GM18505 (cell line): ENCODE measurements around the gene ERGIC1.
A peak's percentile ranks its signal among the peaks of the same experiment; 100 is the strongest.
"Not testable (repeated sequence)": the region's sequence is repeated elsewhere in the genome, so short reads cannot be mapped to it uniquely, and the experiment has no call there.

Experiments used
- ATAC-seq: cut with Tn5 transposase; IDR thresholded peaks from one replicate; pipeline ENCODE4 v1.9.1; 2021; ENCODE audit not compliant: unreplicated experiment
- POLR2A ChIP-seq: IDR thresholded peaks from 4 replicates; pipeline ENCODE4 v1.6.1; 2011; ENCODE audit warnings: borderline replicate concordance; ENCODE audit not compliant: insufficient read depth, insufficient read length; ENCODE audit errors: extremely low read depth

The ERGIC1 gene, protein sequence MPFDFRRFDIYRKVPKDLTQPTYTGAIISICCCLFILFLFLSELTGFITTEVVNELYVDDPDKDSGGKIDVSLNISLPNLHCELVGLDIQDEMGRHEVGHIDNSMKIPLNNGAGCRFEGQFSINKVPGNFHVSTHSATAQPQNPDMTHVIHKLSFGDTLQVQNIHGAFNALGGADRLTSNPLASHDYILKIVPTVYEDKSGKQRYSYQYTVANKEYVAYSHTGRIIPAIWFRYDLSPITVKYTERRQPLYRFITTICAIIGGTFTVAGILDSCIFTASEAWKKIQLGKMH

GRCh38 chr5:172833686-172834414 is at the start of gene ERGIC1:
Gene ERGIC1 (plus strand): TSS chr5:172834251. CDS start chr5:172834414, 163 bp downstream.
- peak; percentile 67 for ATAC-seq
- peak; percentile 71 for TF ChIP-seq POLR2A

- ATAC-seq, result no peak
- TF ChIP-seq POLR2A, result no peak
These were observed 48.5 kb upstream of the ERGIC1 start for GRCh38 chr5:172785429-172786088.

- TF ChIP-seq POLR2A, result no peak
- no peak for ATAC-seq
These were observed 47.2 kb upstream of the ERGIC1 start for GRCh38 chr5:172786736-172787462.

- ATAC-seq, result not testable (repeated sequence)
These were observed 46.5 kb upstream of the ERGIC1 start for GRCh38 chr5:172787538-172787937.

- no peak for TF ChIP-seq POLR2A
- ATAC-seq, result no peak
These were observed 45.0 kb upstream of the ERGIC1 start for GRCh38 chr5:172788771-172789686.

DNA sequence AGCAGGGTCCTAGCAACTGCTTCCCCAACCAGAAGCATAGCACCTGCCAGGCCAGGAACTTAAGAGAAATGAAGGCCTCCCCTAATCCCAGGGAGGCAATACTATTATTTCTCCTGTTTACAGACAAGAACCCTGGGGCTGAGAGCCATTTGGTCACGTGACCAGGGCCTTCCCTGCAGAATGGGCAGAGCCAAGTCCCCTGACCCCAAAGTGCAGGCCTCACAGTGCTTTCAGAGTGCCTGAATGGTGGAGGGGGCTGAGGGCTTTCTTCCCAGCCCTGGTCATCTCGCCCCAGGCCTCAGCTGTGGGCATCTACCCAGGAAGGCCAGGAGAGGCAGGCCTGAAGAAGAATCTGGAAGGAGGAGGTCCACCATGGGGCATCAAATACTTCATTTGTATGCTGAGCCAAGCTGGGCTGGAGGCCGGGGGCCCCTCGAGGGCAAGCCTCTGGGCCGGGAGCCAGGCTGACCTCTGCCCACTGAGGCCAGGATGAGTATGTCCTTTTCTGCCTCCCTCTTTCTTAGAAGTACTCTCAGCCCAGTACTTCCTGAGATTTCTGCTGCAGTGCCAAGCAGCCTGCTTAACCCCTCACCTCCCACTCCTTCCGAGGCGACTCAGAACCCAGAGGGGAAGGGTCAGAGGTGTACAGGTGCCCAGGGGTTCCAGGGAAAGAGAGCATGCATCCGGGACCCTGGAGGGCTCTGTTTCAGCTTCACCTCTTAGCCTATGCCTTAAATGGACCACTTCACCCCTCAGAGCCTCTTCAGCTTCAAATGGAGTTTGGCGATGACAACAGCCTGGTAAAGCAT is 44.2 kb upstream of the ERGIC1 start:
- TF ChIP-seq POLR2A, result no peak
- ATAC-seq, result no peak

DNA sequence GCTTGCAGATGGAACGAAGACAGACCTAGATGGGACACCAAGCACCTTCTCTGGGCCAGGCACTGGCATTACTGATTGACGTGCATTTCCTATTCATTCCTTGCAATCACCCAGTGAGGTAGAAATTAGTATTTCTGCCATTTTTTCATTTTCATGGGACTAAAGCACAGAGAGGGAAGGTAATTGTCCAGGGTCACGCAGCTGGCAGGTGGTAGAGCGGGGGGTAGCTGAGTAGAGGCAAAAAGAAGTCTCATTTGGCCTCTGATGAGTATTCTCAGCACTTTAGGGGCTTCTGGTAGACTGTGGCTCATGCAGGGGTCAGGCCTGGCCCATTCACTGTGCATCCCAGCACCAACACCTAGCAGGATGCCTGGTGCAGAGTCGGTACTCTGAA is 43.6 kb upstream of the ERGIC1 start:
- TF ChIP-seq POLR2A, result no peak
- ATAC-seq, result no peak

DNA sequence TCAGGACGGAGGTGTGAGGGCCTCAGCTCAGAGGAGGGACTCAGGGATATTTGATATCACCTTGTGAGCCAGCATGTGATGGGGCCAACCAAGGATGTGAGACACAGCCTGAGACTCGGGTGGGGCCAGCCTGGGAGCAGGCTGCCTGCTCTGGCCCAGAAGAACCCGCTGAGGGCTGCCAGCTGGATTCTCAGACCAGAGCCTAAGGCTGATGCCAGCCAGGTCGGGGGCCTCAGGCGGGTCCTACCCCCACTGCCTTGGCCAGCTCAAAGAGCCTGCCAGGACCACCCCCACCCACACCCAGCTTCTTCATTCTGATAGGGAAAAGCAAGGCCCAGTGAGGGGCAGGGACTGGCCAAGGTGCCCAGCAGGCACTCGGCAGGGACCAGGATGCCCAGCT is 42.8 kb upstream of the ERGIC1 start:
- no peak for TF ChIP-seq POLR2A
- ATAC-seq, result no peak

DNA sequence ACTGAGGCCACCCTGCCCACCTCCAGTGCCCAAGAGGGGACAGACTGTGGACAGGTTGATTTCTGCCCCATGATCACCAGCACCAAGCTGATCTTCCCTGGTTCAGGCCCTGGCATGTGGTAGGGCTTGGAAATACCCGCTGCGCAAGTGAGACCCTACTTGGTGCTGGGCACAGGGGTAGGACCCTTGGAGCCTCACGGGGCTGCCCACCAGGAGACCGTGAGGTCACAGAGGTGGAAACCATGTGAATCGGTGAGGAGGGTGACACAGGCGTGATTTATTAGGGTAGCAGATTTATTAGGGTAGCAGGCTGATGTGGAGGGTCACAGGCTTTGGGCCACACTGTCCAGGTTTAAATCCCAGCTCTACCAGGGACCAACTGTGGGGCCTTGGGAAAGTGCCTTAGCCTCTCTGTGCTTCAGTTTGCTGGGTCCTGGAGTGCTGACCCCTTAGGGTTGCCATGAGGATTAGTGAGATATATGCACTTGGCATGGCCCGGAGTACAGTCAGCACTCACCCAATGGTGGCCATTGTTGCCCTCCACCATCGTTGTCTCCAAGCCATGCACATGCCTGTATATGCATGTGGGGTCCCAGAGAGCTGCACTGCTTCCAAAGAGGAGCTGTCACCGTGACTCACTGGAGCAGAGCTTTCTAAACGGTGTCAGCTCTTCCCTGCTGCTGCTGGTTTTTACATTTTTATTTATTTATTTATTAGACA is 42.2 kb upstream of the ERGIC1 start:
- no peak for TF ChIP-seq POLR2A
- no peak for ATAC-seq

DNA sequence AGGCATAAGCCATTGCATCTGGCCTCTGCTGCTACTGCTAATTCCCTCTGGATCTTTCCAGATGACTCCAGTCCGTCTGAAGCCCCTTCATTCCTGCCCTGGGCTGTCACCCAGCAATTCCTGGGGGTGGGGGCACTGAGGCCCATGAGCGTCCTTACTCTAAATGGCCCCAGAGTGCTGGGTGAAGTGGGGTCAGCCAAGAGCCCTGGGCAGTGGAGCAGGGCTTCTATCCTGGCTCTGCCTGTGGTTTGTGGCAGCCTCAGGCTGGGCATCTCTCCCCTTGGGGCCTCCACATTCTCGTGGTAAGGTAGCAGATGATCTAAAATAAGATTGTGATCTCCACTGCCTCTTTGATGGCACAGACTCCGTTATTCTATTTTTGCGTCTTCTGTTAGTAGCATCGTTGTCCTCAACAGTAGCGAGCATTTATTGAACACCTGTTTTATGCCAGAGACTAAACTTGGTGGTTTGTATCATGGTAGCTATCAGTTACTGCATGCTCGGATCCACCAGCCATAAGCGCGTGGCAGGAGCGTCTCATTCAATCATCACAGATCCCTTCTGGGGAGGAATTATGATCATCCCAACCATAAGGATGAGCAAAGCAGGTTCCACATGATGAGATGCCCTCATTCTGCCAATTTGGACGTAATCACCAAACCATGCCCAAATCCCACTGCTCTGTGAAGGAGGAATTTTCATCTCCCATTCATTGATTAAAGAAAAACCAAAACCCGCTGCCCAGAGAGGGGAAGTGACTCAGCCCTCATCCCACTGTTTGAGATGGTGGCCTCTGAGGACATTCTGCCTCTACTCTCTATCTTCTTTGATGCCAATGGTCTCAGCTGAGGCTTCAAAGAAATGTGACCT is 41.1 kb upstream of the ERGIC1 start:
- ATAC-seq, result no peak
- no peak for TF ChIP-seq POLR2A

GRCh38 chr5:172793577-172794488 is 40.2 kb upstream of the ERGIC1 start:
- ATAC-seq, result no peak
- TF ChIP-seq POLR2A, result no peak
